IMR-90 (cell line): ENCODE data around the gene TAS2R1. TPM values are rescaled to one million over a fixed set of nuclear protein-coding genes. Genes with fewer than 3 reads are reported as not detected.

Experiments used
- ATAC-seq: fragments of 200-7000 bp; cut with Tn5 transposase; 2 replicates; pipeline ENCODE4 v1.9.1; 2020; ENCODE audit warnings: low read depth, mild to moderate bottlenecking, moderate library complexity
- BruUV-seq: library from RNA; stranded (reverse); fragments of 400-500 nt; replicated peaks from 2 replicates; lab custom pipeline; 2021; lab: Mats Ljungman, UMichigan
- CTCF ChIA-PET: fragments of 300-600 bp; formaldehyde crosslinking; extraction: SDS; loops from one replicate; lab custom pipeline; 2021; ENCODE audit warnings: antibody characterized with exemption; lab: Yijun Ruan, JAX
- POLR2A ChIA-PET: fragments of 300-600 bp; sonication (Branson Sonifier 250); formaldehyde crosslinking; loops from one replicate; lab custom pipeline; 2022; ENCODE audit warnings: antibody characterized with exemption; ENCODE audit not compliant: unreplicated experiment; lab: Charles Lee
- DNase-seq: peaks from one replicate; pipeline ENCODE4 v3.0.0; 2013
- H2AFZ ChIP-seq: replicated peaks from 2 replicates; pipeline ENCODE3; 2013; ENCODE audit warnings: low read length, mild to moderate bottlenecking; ENCODE audit not compliant: poor library complexity
- H2AK5ac ChIP-seq: 2 replicates; pipeline ENCODE4 v1.6.1; 2013; ENCODE audit warnings: low read depth, low read length, inconsistent platforms
- H2AK9ac ChIP-seq: replicated peaks from 2 replicates; pipeline ENCODE3; 2013; ENCODE audit warnings: mild to moderate bottlenecking, low read depth, low read length, moderate library complexity; ENCODE audit not compliant: poor library complexity
- H2BK120ac ChIP-seq: 2 replicates; pipeline ENCODE4 v1.6.1; 2013; ENCODE audit warnings: low read depth, low read length, inconsistent platforms
- H2BK15ac ChIP-seq: 3 replicates; pipeline ENCODE4 v1.6.1; 2013; ENCODE audit warnings: low read depth, low read length, inconsistent platforms
- H2BK20ac ChIP-seq: 2 replicates; pipeline ENCODE4 v1.6.1; 2013; ENCODE audit warnings: low read depth, mild to moderate bottlenecking, inconsistent platforms, low read length, moderate library complexity
- H2BK5ac ChIP-seq: 2 replicates; pipeline ENCODE4 v1.6.1; 2013; ENCODE audit warnings: mild to moderate bottlenecking, low read depth, low read length, inconsistent platforms; ENCODE audit not compliant: poor library complexity, severe bottlenecking
- H3K14ac ChIP-seq: replicated peaks from 2 replicates; pipeline ENCODE4 v1.6.1; 2013; ENCODE audit warnings: low read depth, low read length, inconsistent platforms
- H3K18ac ChIP-seq: 2 replicates; pipeline ENCODE4 v1.6.1; 2013; ENCODE audit warnings: low read depth, low read length, control low read depth
- H3K23ac ChIP-seq: 2 replicates; pipeline ENCODE4 v1.6.1; 2013; ENCODE audit warnings: low read depth, low read length, inconsistent platforms
- H3K27ac ChIP-seq: 2 replicates; pipeline ENCODE4 v1.5.1; 2013; ENCODE audit warnings: mild to moderate bottlenecking, control low read depth, low read length; ENCODE audit not compliant: insufficient read depth
- H3K27me3 ChIP-seq: 2 replicates; pipeline ENCODE4 v1.6.1; 2013; ENCODE audit warnings: low read length; ENCODE audit not compliant: control insufficient read depth, insufficient read depth
- H3K36me3 ChIP-seq: 2 replicates; pipeline ENCODE4 v1.6.1; 2013; ENCODE audit warnings: low read length, mixed read lengths; ENCODE audit not compliant: control insufficient read depth, insufficient read depth
- H3K4ac ChIP-seq: 2 replicates; pipeline ENCODE4 v1.6.1; 2013; ENCODE audit warnings: low read depth, low read length, inconsistent platforms
- H3K4me1 ChIP-seq: 2 replicates; pipeline ENCODE4 v1.6.1; 2013; ENCODE audit warnings: low read length, mixed read lengths; ENCODE audit not compliant: control insufficient read depth, insufficient read depth
- H3K4me2 ChIP-seq: 2 replicates; pipeline ENCODE4 v1.6.1; 2013; ENCODE audit warnings: low read depth, mild to moderate bottlenecking, control low read depth, low read length, moderate library complexity
- H3K4me3 ChIP-seq: 2 replicates; pipeline ENCODE4 v1.5.1; 2013; ENCODE audit warnings: low read depth, mild to moderate bottlenecking, control low read depth, low read length, moderate library complexity; ENCODE audit not compliant: insufficient read depth
- H3K56ac ChIP-seq: 2 replicates; pipeline ENCODE4 v1.6.1; 2013; ENCODE audit warnings: low read length, inconsistent platforms; ENCODE audit not compliant: insufficient read depth; ENCODE audit errors: extremely low read depth
- H3K79me1 ChIP-seq, 2 experiments: 2 replicates each; pipeline ENCODE4 v1.6.1; 2013; ENCODE audit warnings: low read length in 2 of 2, inconsistent platforms in 1 of 2, low read depth in 1 of 2
- H3K9ac ChIP-seq: 2 replicates; pipeline ENCODE4 v1.6.1; 2013; ENCODE audit warnings: low read depth, low read length, control low read depth
- H3K9me1 ChIP-seq: 2 replicates; pipeline ENCODE4 v1.6.1; 2013; ENCODE audit warnings: low read length, inconsistent platforms; ENCODE audit not compliant: insufficient read depth
- H3K9me3 ChIP-seq: 2 replicates; pipeline ENCODE4 v1.6.1; 2013; ENCODE audit warnings: low read length; ENCODE audit not compliant: control insufficient read depth, insufficient read depth
- H4K20me1 ChIP-seq: 2 replicates; pipeline ENCODE4 v1.6.1; 2013; ENCODE audit warnings: low read length, inconsistent platforms; ENCODE audit not compliant: insufficient read depth
- H4K5ac ChIP-seq: 2 replicates; pipeline ENCODE4 v1.6.1; 2013; ENCODE audit warnings: mild to moderate bottlenecking, low read depth, low read length, control low read depth
- H4K8ac ChIP-seq, 2 experiments: 2 replicates each; pipeline ENCODE4 v1.6.1; 2013; ENCODE audit warnings: low read depth in 2 of 2, low read length in 2 of 2, control low read depth in 1 of 2, inconsistent platforms in 1 of 2
- H4K91ac ChIP-seq: 2 replicates; pipeline ENCODE4 v1.6.1; 2013; ENCODE audit warnings: low read depth, low read length, inconsistent platforms; ENCODE audit not compliant: insufficient read depth
- BHLHE40 ChIP-seq: fragments of 150-350 bp; IDR thresholded peaks from 2 replicates; pipeline ENCODE4 v1.6.1; 2016; ENCODE audit warnings: mild to moderate bottlenecking, low read depth, low read length
- FOS ChIP-seq: fragments of 150-350 bp; IDR thresholded peaks from 2 replicates; pipeline ENCODE4 v1.6.1; 2016; ENCODE audit warnings: low read depth, low read length
- MAFK ChIP-seq: IDR thresholded peaks from 2 replicates; pipeline ENCODE4 v1.6.1; 2012; ENCODE audit warnings: low read depth, low read length, improper control_type of control experiment
- POLR2A ChIP-seq: IDR thresholded peaks from 2 replicates; pipeline ENCODE4 v1.6.1; 2012; ENCODE audit warnings: mild to moderate bottlenecking, low read depth, low read length
- RCOR1 ChIP-seq: IDR thresholded peaks from 2 replicates; pipeline ENCODE4 v1.6.1; 2012; ENCODE audit warnings: mild to moderate bottlenecking, low read length, improper control_type of control experiment; ENCODE audit not compliant: insufficient replicate concordance
- SMC3 ChIP-seq: fragments of 150-350 bp; IDR thresholded peaks from 2 replicates; pipeline ENCODE4 v1.6.1; 2016; ENCODE audit warnings: low read depth, mild to moderate bottlenecking, antibody characterized with exemption, low read length, moderate library complexity
- WGBS, 2 experiments: methylation state at CpG; one replicate each; pipeline versions ENCODE4 v1.1.5 to v1.1.7; 2013; ENCODE audit warnings: missing lambda C conversion rate in 2 of 2; ENCODE audit not compliant: insufficient read length in 1 of 2; ENCODE audit errors: extremely low coverage in 2 of 2; 5-methylcytosine and 5-hydroxymethylcytosine counted together
- dilution Hi-C: fragments of 300-500 bp; cut with HindIII; formaldehyde crosslinking; loops from one replicate; pipeline ENCODE4 v1.14.3; 2018; ENCODE audit warnings: low sequenced_read_pairs; ENCODE audit not compliant: unreplicated experiment
- in situ Hi-C: fragments of 300-500 bp; cut with MboI; formaldehyde crosslinking; loops from 3 replicates; pipeline ENCODE4 v1.14.3; 2019; ENCODE audit warnings: low sequenced_read_pairs, inconsistent platforms, mixed read lengths
- intact Hi-C: fragments of 100-400 bp; cut with micrococcal nuclease; formaldehyde crosslinking; loops from 2 replicates; pipeline ENCODE4 v1.10.0; 2022
- polyA plus RNA-seq, 3 experiments: library from polyadenylated mRNA; depleted of rRNA; stranded (reverse); fragments of >200 nt; gene quantifications; 2 replicates each; pipeline ENCODE4 v1.2.3, GENCODE V29; 2012; ENCODE audit warnings: low replicate concordance in 1 of 3
- total RNA-seq: library from RNA; depleted of rRNA; stranded (reverse); fragments of >200 nt; gene quantifications from 2 replicates; pipeline ENCODE4 v1.2.3, GENCODE V29; 2012
- TF ChIP-seq, protein P1 (sequence below): fragments of 150-350 bp; IDR thresholded peaks from 2 replicates; pipeline ENCODE4 v1.6.1; 2017; ENCODE audit warnings: mild to moderate bottlenecking, antibody characterized with exemption, low read length, low read depth
- TF ChIP-seq, protein P2 (sequence below): conservative IDR thresholded peaks from 2 replicates; pipeline ENCODE4 v1.5.1; 2012; ENCODE audit warnings: mild to moderate bottlenecking, low read depth, low read length, improper control_type of control experiment

TAS2R1 gene
- total and polyA plus RNA-seq, 2 of the 4 experiments (the other 2 are of a cell fraction): not detected

- H3K4me2 ChIP-seq: no peak overlapping the region
- no peak overlapping the region for H2BK15ac ChIP-seq
- no peak overlapping the region for H2BK5ac ChIP-seq
- no peak overlapping the region for H3K56ac ChIP-seq
- H2AK5ac ChIP-seq: no peak overlapping the region
- H4K91ac ChIP-seq: no peak overlapping the region
- no peak overlapping the region for H2BK120ac ChIP-seq
- H4K5ac ChIP-seq: no peak overlapping the region
- in situ Hi-C loops: no loop called here
- no peaks in the 10 kb centered on the region for H3K36me3 ChIP-seq
- TF ChIP-seq, protein P1, sequence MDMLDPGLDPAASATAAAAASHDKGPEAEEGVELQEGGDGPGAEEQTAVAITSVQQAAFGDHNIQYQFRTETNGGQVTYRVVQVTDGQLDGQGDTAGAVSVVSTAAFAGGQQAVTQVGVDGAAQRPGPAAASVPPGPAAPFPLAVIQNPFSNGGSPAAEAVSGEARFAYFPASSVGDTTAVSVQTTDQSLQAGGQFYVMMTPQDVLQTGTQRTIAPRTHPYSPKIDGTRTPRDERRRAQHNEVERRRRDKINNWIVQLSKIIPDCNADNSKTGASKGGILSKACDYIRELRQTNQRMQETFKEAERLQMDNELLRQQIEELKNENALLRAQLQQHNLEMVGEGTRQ: no peak
- TF ChIP-seq FOS (no peak), BHLHE40 (no peak), MAFK (no peak), POLR2A (no peak), SMC3 (no peak), RCOR1 (no peak)
- TF ChIP-seq, protein P2, sequence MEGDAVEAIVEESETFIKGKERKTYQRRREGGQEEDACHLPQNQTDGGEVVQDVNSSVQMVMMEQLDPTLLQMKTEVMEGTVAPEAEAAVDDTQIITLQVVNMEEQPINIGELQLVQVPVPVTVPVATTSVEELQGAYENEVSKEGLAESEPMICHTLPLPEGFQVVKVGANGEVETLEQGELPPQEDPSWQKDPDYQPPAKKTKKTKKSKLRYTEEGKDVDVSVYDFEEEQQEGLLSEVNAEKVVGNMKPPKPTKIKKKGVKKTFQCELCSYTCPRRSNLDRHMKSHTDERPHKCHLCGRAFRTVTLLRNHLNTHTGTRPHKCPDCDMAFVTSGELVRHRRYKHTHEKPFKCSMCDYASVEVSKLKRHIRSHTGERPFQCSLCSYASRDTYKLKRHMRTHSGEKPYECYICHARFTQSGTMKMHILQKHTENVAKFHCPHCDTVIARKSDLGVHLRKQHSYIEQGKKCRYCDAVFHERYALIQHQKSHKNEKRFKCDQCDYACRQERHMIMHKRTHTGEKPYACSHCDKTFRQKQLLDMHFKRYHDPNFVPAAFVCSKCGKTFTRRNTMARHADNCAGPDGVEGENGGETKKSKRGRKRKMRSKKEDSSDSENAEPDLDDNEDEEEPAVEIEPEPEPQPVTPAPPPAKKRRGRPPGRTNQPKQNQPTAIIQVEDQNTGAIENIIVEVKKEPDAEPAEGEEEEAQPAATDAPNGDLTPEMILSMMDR: no peak
- no peak overlapping the region for H3K27ac ChIP-seq
- H3K9ac ChIP-seq: no peak overlapping the region
- ChIA-PET POLR2A (no interaction called here), CTCF (interaction anchor here (0.6 kb wide), 1 partner anchor 56 kb away, joined by 5 read pairs; no protein-coding TSS in a partner anchor)
- BruUV-seq: no TSS peak
- no peak overlapping the region for H2AK9ac ChIP-seq
- no peak overlapping the region for H3K23ac ChIP-seq
- H3K9me1 ChIP-seq: peaks cover 14% of the 10 kb centered on the region
- peaks cover 11% of the 10 kb centered on the region for H3K4me1 ChIP-seq
- no peak overlapping the region for H3K14ac ChIP-seq
- H2BK20ac ChIP-seq: no peak overlapping the region
- ATAC-seq: no peak
- intact Hi-C loops: no loop called here
- dilution Hi-C loops: no loop called here
- no peaks in the 10 kb centered on the region for H3K9me3 ChIP-seq
- no peak overlapping the region for H4K8ac ChIP-seq
- no peak overlapping the region for H3K4me3 ChIP-seq
- H3K4ac ChIP-seq: no peak overlapping the region
- no peak overlapping the region for H3K18ac ChIP-seq
- no peak for DNase-seq
- H3K79me1 ChIP-seq: no peaks in the 10 kb centered on the region
- no CpG with 5 or more reads among the region's 5 CpGs for WGBS, 2 experiments
- no peaks in the 10 kb centered on the region for H4K20me1 ChIP-seq
- no peaks in the 10 kb centered on the region for H3K27me3 ChIP-seq
- no peak overlapping the region for H2AFZ ChIP-seq
Measured at GRCh38 chr5:9625286-9625685, 4.9 kb downstream of the TAS2R1 start.
